Measurements from ENCODE around the gene EPAS1.

EPAS1 gene

DNA sequence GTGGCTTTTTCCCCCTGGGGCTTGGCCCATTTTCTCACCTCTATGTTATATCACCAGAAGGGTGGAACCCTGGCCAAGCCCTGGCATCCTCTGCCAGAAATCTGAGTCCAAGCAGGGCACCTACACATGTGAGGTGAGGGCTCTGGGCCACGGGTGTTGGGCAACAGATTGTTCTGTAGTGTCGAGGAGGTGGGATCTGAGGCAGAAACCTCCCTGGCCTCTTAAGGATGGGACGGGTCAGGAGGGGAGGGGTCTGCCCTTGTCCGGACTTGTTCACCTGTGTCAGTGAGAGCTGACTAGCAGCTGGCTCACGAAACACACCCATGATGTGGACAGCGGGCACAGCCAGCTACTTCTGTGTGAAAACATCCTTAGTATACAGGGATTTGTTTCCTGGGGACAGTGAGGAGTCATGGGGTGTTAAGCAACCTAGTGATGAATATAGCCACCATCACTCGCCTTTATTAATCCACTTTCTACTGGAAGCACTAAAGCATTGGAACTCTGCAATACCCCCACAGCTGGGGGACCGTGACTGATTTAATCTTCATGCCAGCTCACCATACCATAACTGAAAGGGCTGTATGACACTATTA is 35.6 kb downstream of the EPAS1 start:
- Mint-ChIP-seq H3K4me1 (ENCODE audit: low read depth) (peaks cover 6% of the 10 kb centered on the region), H3K9me3 (no peaks in the 10 kb centered on the region), H3K36me3 (ENCODE audit: low read depth) (no peaks in the 10 kb centered on the region), H3K27ac (no peak overlapping the region), H3K4me3 (no peak overlapping the region), H3K27me3 (peaks cover 3% of the 10 kb centered on the region)

DNA sequence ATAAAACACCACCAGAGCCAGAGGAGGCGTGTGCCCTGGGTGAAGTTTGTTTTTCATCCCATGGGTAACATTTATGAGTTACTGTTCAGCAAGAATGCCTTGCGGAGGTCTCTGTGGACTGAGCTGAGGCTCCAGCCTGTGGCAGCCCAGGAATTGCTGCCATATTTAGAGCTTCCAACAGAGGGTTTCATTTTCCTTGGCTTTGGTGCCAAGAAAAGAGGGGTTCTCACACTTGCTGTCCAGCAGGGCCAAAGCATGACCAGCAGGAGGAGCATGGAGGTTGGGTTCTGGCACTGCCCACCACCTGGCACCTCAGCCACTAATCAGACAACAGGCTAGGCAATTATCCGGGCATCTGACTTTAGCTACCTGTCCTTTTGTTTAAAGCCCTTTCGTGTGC is 36.7 kb downstream of the EPAS1 start:
- H3K27me3 Mint-ChIP-seq = peaks cover 3% of the 10 kb centered on the region
- no peak overlapping the region for H3K27ac Mint-ChIP-seq
- no peaks in the 10 kb centered on the region for H3K36me3 Mint-ChIP-seq (ENCODE audit: low read depth)
- H3K4me1 Mint-ChIP-seq (ENCODE audit: low read depth) = no peaks in the 10 kb centered on the region
- no peak overlapping the region for H3K4me3 Mint-ChIP-seq
- H3K9me3 Mint-ChIP-seq = no peaks in the 10 kb centered on the region

DNA sequence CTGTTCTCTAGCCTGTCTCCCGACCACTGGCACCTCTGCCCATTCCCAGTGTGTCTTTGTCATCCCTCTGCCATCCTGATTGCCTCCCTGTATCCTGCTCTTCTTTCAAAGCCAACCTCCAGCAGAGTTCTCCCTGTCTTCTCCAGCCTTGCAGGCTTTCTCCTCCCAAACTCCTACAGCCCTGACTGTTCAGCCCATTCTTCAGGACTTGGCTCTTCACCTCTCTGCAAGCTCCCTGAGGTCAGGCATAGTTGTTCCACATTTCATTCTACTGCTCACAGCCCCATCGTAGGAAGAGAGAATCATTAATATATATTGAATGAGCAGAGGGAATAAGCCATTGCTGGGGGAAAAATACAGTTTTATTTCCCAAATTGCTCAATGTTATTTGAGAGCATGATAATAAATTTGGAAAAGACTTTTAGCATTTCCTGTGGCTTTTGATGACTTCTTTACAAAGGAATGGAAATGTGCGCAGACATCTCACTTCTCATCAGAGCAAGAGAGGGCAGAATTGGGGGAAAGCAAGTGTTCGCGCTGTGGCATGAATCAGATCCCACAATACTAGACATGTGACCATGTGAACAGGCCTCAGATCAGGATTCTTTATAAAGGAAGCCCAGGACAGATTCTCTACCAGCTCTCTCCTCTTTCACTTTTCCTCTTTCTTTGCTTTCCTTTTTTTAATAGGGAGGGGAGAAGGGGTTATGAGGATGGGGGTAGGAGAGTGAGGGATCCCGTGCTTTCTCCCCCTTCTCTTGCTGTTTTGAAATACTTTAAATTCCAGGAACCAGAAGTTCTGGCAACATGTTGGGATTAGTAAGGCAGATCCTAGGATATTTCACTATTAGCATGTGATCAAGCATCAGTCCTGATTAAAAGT is 37.4 kb downstream of the EPAS1 start:
- Mint-ChIP-seq H3K9me3 (no peaks in the 10 kb centered on the region), H3K27ac (no peak overlapping the region), H3K4me3 (no peak overlapping the region), H3K27me3 (peaks cover 3% of the 10 kb centered on the region), H3K4me1 (ENCODE audit: low read depth) (no peaks in the 10 kb centered on the region), H3K36me3 (ENCODE audit: low read depth) (no peaks in the 10 kb centered on the region)

DNA sequence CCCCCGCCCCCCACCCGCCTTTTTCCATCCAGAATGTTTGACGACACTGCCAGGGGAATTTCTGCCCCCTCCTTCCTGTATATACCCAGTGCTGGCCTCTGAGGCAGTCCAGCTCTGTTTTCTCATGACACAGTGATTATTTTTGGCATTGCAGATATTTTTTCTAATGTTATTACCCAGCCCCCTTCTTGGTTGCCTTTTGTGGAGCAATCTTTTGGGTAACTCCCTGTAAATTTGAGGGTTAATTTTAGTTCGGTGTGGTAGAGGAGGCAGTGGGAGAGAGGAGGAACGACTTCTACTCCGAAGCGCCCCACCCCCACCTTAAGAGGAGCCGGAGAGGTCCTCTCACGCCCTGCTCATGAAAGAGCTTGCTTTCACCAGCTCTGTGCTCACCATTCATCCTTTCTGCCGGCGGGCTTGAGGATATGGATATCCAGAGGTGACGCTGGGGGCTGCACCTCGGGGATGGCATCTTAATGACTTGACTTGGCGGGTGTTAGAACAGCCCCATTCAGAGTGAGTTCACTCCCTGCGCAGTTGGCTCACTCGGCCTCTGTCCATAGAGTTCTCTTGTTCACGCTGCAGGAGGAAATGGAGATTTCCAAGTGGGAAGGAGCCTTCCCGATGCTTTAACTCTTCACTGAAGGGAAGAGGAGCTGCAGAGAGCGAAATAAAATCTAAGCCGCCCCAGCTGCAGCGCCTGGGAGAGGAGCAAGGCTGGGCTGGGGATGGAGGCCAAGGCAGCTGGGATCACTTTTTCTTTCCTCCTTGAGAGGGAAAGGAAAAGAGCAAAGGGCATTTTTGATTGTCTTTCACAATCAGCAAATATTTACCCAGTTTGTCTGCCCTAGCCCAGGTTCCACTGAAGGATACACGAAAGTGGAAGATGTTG is 38.4 kb downstream of the EPAS1 start:
- Mint-ChIP-seq H3K4me3 (no peak overlapping the region), H3K4me1 (ENCODE audit: low read depth) (no peaks in the 10 kb centered on the region), H3K9me3 (no peaks in the 10 kb centered on the region), H3K36me3 (ENCODE audit: low read depth) (no peaks in the 10 kb centered on the region), H3K27me3 (peaks cover 3% of the 10 kb centered on the region), H3K27ac (no peak overlapping the region)

DNA sequence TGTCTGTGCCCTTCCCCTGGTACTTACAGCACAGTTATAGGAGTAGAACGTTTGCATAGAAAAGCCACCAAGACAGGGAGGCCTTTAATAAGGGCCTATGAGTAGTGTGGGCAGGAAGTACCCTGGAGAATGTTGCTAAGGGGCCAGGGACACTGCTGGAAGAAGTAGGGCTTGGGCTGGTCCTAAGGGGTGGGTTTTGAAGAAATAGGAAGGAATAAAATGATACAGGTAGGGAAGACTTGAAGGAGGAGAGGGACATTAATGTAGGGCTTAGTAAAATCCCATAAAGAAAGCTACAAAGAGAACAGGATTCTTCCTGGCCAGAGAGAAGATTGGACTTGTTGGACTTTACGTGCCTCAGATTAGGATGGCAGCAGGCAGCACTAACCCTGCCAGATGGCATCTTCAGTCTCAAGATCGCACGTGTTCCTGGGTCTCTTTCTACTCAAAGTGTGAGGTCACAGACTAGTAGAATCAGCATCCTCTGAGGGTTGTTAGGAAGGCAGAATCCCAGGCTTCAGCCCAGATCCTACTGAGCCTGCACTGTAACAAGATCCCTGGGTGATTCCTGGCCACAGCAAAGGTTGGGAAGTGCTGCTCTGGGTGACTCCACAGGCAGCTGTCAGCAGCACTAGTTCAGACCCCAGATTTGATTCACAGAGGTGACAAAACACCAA is 39.2 kb downstream of the EPAS1 start:
- Mint-ChIP-seq H3K9me3 (no peaks in the 10 kb centered on the region), H3K27ac (no peak overlapping the region), H3K27me3 (peaks cover 3% of the 10 kb centered on the region), H3K4me3 (no peak overlapping the region), H3K36me3 (ENCODE audit: low read depth) (no peaks in the 10 kb centered on the region), H3K4me1 (ENCODE audit: low read depth) (peaks cover 3% of the 10 kb centered on the region)

- H3K4me1 Mint-ChIP-seq (ENCODE audit: low read depth) = peaks cover 3% of the 10 kb centered on the region
These were observed 40.2 kb downstream of the EPAS1 start for GRCh38 chr2:46337208-46337994.

GRCh38 chr2:46338674-46339073 is 41.5 kb downstream of the EPAS1 start:
- H3K27me3 Mint-ChIP-seq = peaks cover 3% of the 10 kb centered on the region
- no peaks in the 10 kb centered on the region for H3K36me3 Mint-ChIP-seq (ENCODE audit: low read depth)
- H3K9me3 Mint-ChIP-seq = no peaks in the 10 kb centered on the region
- no peak overlapping the region for H3K4me3 Mint-ChIP-seq
- H3K27ac Mint-ChIP-seq = no peak overlapping the region
- peaks cover 3% of the 10 kb centered on the region for H3K4me1 Mint-ChIP-seq (ENCODE audit: low read depth)

More at GRCh38 chr2:46337208-46337994, 40.2 kb downstream of the EPAS1 start:
- peaks cover 3% of the 10 kb centered on the region for H3K27me3 Mint-ChIP-seq
- no peaks in the 10 kb centered on the region for H3K9me3 Mint-ChIP-seq
- no peaks in the 10 kb centered on the region for H3K36me3 Mint-ChIP-seq (ENCODE audit: low read depth)
- H3K4me3 Mint-ChIP-seq = no peak overlapping the region
- no peak overlapping the region for H3K27ac Mint-ChIP-seq

DNA sequence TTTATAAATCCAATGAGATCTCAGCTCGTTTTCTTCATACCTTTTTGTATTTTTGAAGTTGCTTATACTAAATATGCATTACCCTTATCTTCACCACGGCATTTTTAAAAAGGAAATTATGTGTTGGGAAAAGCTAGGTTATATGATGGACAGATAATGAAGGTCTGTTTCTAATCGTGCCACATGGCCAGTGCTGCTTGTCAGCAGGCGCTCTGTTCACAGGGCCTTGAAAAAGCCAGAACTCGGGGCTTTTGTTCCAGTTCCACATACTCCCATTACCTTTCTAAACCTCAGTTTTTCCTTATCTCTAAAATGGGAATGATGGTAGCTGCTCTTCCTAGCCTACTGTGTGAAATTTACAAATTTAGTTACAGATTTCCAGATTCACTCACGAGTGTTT is 42.0 kb downstream of the EPAS1 start:
- Mint-ChIP-seq H3K4me3 (no peak overlapping the region), H3K36me3 (ENCODE audit: low read depth) (no peaks in the 10 kb centered on the region), H3K27me3 (peaks cover 3% of the 10 kb centered on the region), H3K9me3 (no peaks in the 10 kb centered on the region), H3K27ac (no peak overlapping the region), H3K4me1 (ENCODE audit: low read depth) (peaks cover 3% of the 10 kb centered on the region)

- H3K9me3 Mint-ChIP-seq = no peaks in the 10 kb centered on the region
- no peak overlapping the region for H3K4me3 Mint-ChIP-seq
- H3K27ac Mint-ChIP-seq = no peak overlapping the region
These were observed 42.7 kb downstream of the EPAS1 start for GRCh38 chr2:46339676-46340459.

GRCh38 chr2:46340740-46341420 is 43.7 kb downstream of the EPAS1 start:
- H3K27me3 Mint-ChIP-seq = no peaks in the 10 kb centered on the region
- H3K27ac Mint-ChIP-seq = no peak overlapping the region
- H3K4me1 Mint-ChIP-seq (ENCODE audit: low read depth) = peaks cover 3% of the 10 kb centered on the region
- H3K9me3 Mint-ChIP-seq = no peaks in the 10 kb centered on the region
- no peaks in the 10 kb centered on the region for H3K36me3 Mint-ChIP-seq (ENCODE audit: low read depth)
- no peak overlapping the region for H3K4me3 Mint-ChIP-seq

More at GRCh38 chr2:46339676-46340459, 42.7 kb downstream of the EPAS1 start:
- Mint-ChIP-seq H3K36me3 (ENCODE audit: low read depth) (no peaks in the 10 kb centered on the region), H3K27me3 (no peaks in the 10 kb centered on the region), H3K4me1 (ENCODE audit: low read depth) (peaks cover 3% of the 10 kb centered on the region)

GRCh38 chr2:46342566-46343315 is 45.5 kb downstream of the EPAS1 start:
- H3K9me3 Mint-ChIP-seq = no peaks in the 10 kb centered on the region

GRCh38 chr2:46344706-46345105 is 47.5 kb downstream of the EPAS1 start:
- Mint-ChIP-seq H3K4me1 (ENCODE audit: low read depth) (peaks cover 21% of the 10 kb centered on the region), H3K27me3 (no peaks in the 10 kb centered on the region), H3K4me3 (no peak overlapping the region), H3K36me3 (ENCODE audit: low read depth) (no peaks in the 10 kb centered on the region), H3K27ac (no peak overlapping the region), H3K9me3 (no peaks in the 10 kb centered on the region)

More at GRCh38 chr2:46342566-46343315, 45.5 kb downstream of the EPAS1 start:
- peaks cover 6% of the 10 kb centered on the region for H3K4me1 Mint-ChIP-seq (ENCODE audit: low read depth)
- no peaks in the 10 kb centered on the region for H3K36me3 Mint-ChIP-seq (ENCODE audit: low read depth)
- no peak overlapping the region for H3K4me3 Mint-ChIP-seq
- no peak overlapping the region for H3K27ac Mint-ChIP-seq
- H3K27me3 Mint-ChIP-seq = no peaks in the 10 kb centered on the region
